Ovary (tissue), 9 donors: Measurements from ENCODE around the gene C1QTNF6. TPM values are rescaled to one million over a fixed set of nuclear protein-coding genes. Genes with fewer than 3 reads are reported as not detected.

Experiments used
- DNase-seq, 5 donors: peaks; one replicate each; pipeline ENCODE4 v3.0.0-alpha.2; 2019 to 2020
- H3K27ac ChIP-seq, 2 donors: fragments of 200-600 bp; one replicate each; pipeline versions ENCODE4 v1.5.1 to v1.8.0; 2019 to 2022
- H3K27me3 ChIP-seq: fragments of 200-600 bp; one replicate; pipeline ENCODE4 v1.8.0; 2022
- H3K36me3 ChIP-seq: fragments of 200-600 bp; sonication (generic); one replicate; pipeline ENCODE4 v1.5.1; 2019
- H3K4me1 ChIP-seq: one replicate; pipeline ENCODE4 v1.8.1; 2013; ENCODE audit warnings: mild to moderate bottlenecking, moderate library complexity; ENCODE audit not compliant: insufficient read depth
- H3K4me3 ChIP-seq: fragments of 200-600 bp; sonication (generic); one replicate; pipeline ENCODE4 v1.5.1; 2017
- H3K9me3 ChIP-seq, 2 donors: fragments of 200-600 bp in 1 of 2; sonication (generic) in 1 of 2; one replicate each; pipeline versions ENCODE4 v1.5.1 to v1.8.1; 2013 to 2019; ENCODE audit warnings: mild to moderate bottlenecking in 1 of 2, moderate library complexity in 1 of 2
- EP300 ChIP-seq: sonication (generic); formaldehyde crosslinking; IDR thresholded peaks from one replicate; pipeline ENCODE4 v1.6.1; 2017; ENCODE audit warnings: antibody characterized with exemption
- POLR2A ChIP-seq: fragments of 450-650 bp; IDR thresholded peaks from one replicate; pipeline ENCODE4 v1.6.1; 2017; ENCODE audit warnings: antibody characterized with exemption, mild to moderate bottlenecking, moderate library complexity
- WGBS, 3 donors: extraction: QIAGEN DNeasy Blood & Tissue Kit in 1 of 3; methylation state at CpG; one replicate each; pipeline versions ENCODE4 v1.1.5 to v1.1.7; 2013 to 2017; 5-methylcytosine and 5-hydroxymethylcytosine counted together
- intact Hi-C, 4 donors: fragments of 100-400 bp; cut with DNase I; formaldehyde crosslinking; loops; one replicate each; pipeline versions ENCODE4 v1.11.0 to v1.15.1; 2022 to 2023
- polyA plus RNA-seq, 2 donors: library from polyadenylated mRNA; stranded (reverse); fragments of 200-250 nt in 1 of 2; fragments of 350-450 nt in 1 of 2; fragmentation: Illumina TruSeq in 1 of 2; extraction: RNeasy Lipid Tissue Mini Kit (QIAGEN cat#74804) in 1 of 2; gene quantifications; one replicate each; pipeline ENCODE4 v1.2.3, GENCODE V29; 2013 to 2014
- total RNA-seq, 7 donors: library from RNA; depleted of rRNA in 2 of 7; stranded (reverse); fragments of >200 nt in 2 of 7; fragmentation: NEBNext Ultra II Directional in 3 of 7; extraction: Animal tissue kit (Norgen Biotek cat#: 25700) in 3 of 7; gene quantifications; one replicate each; pipeline versions ENCODE4 v1.1.0 to v1.2.4, GENCODE V29; 2016 to 2023
- TF ChIP-seq, protein P1 (sequence below), 3 donors: fragments of 450-650 bp in 2 of 3; fragments of 200-600 bp in 1 of 3; IDR thresholded peaks; one replicate each; pipeline versions ENCODE4 v1.5.1 to v1.8.0; 2016 to 2022; ENCODE audit warnings: antibody characterized with exemption in 3 of 3, mild to moderate bottlenecking in 1 of 3
- donor health status: DM: no; HTN: no; CAD: no; lungs with moderate emphysema.
- donor health status: DM: no; HTN: no; CAD: no.
- donor health status: Bipolar disorder and iron deficiency.
- donor health status: DM: yes; HTN: yes; CAD: no.
- donor health status: DM: no; HTN: no; CAD: no.
- donor health status: DM: yes; HTN: yes; CAD: no.

The C1QTNF6 gene
- total and polyA plus RNA-seq, 9 donors: 4.0 to 8.5 (median 6.4) TPM

DNA sequence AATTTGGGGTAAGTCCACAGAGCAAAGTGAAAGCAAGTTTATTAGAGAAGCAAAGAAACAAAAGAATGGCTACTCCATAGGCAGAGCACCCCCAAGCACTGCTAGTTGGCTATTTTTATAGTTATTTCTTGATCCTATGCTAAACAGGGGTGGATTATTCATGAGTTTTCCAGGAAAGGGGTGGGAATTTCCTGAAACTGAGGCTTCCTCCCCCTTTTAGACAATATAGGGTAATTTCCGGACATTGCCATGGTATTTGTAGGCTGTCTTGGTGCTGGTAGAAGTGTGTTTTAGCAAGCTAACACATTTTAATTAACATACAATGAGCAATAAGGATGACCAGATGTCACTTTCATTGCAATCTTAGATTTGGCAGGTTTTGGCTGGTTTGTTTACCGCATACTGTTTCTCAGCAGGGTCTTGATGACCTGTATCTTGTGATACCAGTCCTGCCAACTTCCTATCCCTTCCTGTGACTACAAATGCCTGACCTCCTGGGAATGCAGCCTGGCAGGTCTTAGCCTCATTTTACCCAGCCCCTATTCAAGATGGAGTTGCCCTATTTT is 937 bp upstream of the C1QTNF6 start:
- Histone ChIP-seq H3K9me3 (no peaks in the 10 kb centered on the region), H3K4me1 (peaks cover 13% of the 10 kb centered on the region), H3K27ac (peak overlapping the region in 1 of 2 donors; percentile 72), H3K27me3 (no peaks in the 10 kb centered on the region), H3K36me3 (no peaks in the 10 kb centered on the region), H3K4me3 (no peak overlapping the region)
- intact Hi-C loops: no loop called here
- TF ChIP-seq EP300 (peak; percentile 47), POLR2A (no peak)
- no peak for DNase-seq
- 22 to 39% (median 27%) methylated on average over 2 of the region's 2 CpGs for whole genome bisulfite sequencing, 3 donors

DNA sequence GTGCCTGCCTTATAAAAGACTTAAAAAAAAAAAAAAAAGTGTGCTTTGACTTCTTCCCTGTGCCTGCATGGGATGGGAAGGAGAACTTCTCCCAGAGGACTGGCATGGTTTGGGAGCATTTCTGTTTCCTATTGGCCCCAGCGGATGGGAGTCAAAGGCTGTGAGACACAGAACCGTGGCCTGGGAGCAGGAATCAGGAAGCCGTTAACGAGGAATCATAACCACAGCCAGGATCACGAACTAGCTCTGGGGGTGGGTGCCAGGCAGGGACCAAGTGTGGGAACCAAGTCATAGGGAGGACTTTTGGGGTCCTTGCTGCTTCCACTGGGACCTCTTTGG is 526 bp downstream of the C1QTNF6 start:
- intact Hi-C loops: no loop called here
- DNase-seq: no peak
- 0 to 1% (median 1%) methylated on average over 5 of the region's 5 CpGs for WGBS, 3 donors
- TF ChIP-seq, protein P1, sequence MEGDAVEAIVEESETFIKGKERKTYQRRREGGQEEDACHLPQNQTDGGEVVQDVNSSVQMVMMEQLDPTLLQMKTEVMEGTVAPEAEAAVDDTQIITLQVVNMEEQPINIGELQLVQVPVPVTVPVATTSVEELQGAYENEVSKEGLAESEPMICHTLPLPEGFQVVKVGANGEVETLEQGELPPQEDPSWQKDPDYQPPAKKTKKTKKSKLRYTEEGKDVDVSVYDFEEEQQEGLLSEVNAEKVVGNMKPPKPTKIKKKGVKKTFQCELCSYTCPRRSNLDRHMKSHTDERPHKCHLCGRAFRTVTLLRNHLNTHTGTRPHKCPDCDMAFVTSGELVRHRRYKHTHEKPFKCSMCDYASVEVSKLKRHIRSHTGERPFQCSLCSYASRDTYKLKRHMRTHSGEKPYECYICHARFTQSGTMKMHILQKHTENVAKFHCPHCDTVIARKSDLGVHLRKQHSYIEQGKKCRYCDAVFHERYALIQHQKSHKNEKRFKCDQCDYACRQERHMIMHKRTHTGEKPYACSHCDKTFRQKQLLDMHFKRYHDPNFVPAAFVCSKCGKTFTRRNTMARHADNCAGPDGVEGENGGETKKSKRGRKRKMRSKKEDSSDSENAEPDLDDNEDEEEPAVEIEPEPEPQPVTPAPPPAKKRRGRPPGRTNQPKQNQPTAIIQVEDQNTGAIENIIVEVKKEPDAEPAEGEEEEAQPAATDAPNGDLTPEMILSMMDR (IDR thresholded peaks at IDR 0.05): no peak
- Histone ChIP-seq H3K27me3 (no peaks in the 10 kb centered on the region), H3K9me3 (no peaks in the 10 kb centered on the region), H3K27ac (peak overlapping the region; percentile 72 to 76), H3K4me1 (peaks cover 11% of the 10 kb centered on the region), H3K4me3 (peak overlapping the region; percentile 37), H3K36me3 (no peaks in the 10 kb centered on the region)

DNA sequence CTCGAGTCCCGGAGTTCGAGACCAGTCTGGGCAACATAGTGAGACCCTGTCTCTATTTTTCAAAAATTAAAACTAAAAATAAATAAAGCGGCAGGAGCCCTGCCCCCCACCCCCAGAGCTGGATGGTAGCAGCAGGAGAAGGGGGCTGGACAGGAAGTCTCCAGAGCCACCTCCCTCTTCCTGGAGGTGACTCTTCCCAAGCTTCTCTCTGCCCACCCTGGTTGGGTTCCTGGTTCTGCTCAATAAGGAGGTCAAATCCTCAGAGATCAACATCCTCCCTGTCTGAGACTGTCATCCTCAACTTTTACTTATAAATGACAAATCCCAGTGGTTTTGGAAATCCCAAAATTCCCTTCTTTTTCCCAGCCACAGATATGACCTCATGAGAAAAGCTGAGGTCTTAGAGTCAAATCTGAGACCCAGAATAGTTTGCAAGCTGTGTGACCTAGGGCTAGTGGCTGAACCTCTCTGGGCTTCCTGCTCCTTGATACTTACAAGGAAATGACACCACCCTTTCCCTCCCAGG is 987 bp downstream of the C1QTNF6 start:
- no peak for TF ChIP-seq EP300
- TF ChIP-seq POLR2A: no peak
- TF ChIP-seq, protein P1 (IDR thresholded peaks at IDR 0.05): no peak
- peak overlapping the region in 1 of 2 donors; percentile 72 for H3K27ac ChIP-seq
- H3K9me3 ChIP-seq: no peaks in the 10 kb centered on the region
- intact Hi-C loops: no loop called here
- H3K36me3 ChIP-seq: no peaks in the 10 kb centered on the region
- peak in 2 of 5 donors; percentile 13 to 30 for DNase-seq
- 41 to 63% (median 55%) methylated on average over 4 of the region's 4 CpGs for WGBS, 3 donors
- H3K4me3 ChIP-seq: no peak overlapping the region
- H3K4me1 ChIP-seq: peaks cover 11% of the 10 kb centered on the region
- no peaks in the 10 kb centered on the region for H3K27me3 ChIP-seq

DNA sequence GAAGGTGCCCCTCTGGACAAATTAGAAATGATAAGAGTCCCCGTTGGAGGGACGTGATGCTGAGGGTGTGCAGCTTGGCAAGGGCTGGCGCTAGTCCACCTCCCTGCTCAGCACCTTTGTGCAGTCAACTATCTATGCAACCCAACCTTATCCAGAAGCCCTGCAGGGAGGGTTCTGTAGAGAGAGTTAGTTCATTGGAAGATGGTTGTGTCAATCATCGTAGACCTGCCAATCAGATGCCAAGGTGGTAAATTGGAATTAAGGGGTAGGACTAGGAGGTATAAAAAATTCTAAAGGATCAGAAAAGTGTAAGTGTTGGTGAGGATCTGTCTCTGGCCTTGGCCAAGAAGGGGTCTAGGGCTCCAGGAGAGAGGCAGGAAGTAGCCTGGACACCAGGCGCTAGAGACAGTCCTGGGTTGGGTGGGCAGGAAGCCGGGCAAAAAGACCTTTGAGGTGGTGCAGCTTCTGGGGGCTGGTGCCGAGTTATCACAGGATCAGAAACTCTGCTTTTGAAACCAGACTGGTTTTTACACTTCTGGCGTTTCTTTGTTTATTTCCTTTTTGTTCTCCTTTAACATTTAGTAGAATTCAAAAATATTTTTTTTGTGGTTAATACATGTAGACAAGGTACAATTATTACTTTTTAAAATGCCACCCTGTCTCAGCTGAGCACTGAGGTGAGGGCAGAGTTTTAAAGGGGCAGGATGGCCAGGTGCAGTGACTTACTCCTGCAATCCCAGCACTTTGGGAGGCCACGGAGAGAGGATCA is 1.6 kb downstream of the C1QTNF6 start:
- intact Hi-C loops: no loop called here

More for the DNA sequence above, 1.6 kb downstream of the C1QTNF6 start:
- TF ChIP-seq, protein P1 (IDR thresholded peaks at IDR 0.05): no peak
- TF ChIP-seq EP300: no peak
- TF ChIP-seq POLR2A: no peak
- H3K4me3 ChIP-seq: no peak overlapping the region
- H3K27me3 ChIP-seq: no peaks in the 10 kb centered on the region
- no peak overlapping the region for H3K27ac ChIP-seq
- peak in 2 of 5 donors; percentile 22 to 32 for DNase-seq
- H3K4me1 ChIP-seq: peaks cover 11% of the 10 kb centered on the region
- no peaks in the 10 kb centered on the region for H3K36me3 ChIP-seq
- H3K9me3 ChIP-seq: no peaks in the 10 kb centered on the region
- 72 to 79% (median 73%) methylated on average over 9 of the region's 9 CpGs for WGBS, 3 donors
